HEK293 (cell line): ENCODE data around the gene RPS6KA4.

Experiments used
- CTCF ChIA-PET: fragments of 350-600 bp; formaldehyde crosslinking; extraction: SDS; loops from one replicate; lab custom pipeline; 2021; ENCODE audit warnings: antibody characterized with exemption; lab: Yijun Ruan, JAX
- POLR2A ChIA-PET: fragments of 300-600 bp; formaldehyde crosslinking; extraction: SDS; loops from one replicate; lab custom pipeline; 2020; ENCODE audit warnings: antibody characterized with exemption, inconsistent platforms; lab: Yijun Ruan, JAX
- H3K27ac ChIP-seq: fragments of 200-500 bp; sonication (Bioruptor generic); 2 replicates; pipeline ENCODE4 v1.5.1; 2014; ENCODE audit warnings: low read depth, low read length, control low read depth, inconsistent platforms; ENCODE audit errors: extremely low read depth
- H3K36me3 ChIP-seq, 2 experiments: fragments of 200-500 bp in 1 of 2; sonication (Bioruptor generic) in 1 of 2; 1 replicate in 1 of 2; 2 replicates in 1 of 2; pipeline ENCODE4 v1.5.1; 2014 to 2017; ENCODE audit warnings: inconsistent platforms in 2 of 2, low read length in 2 of 2; ENCODE audit not compliant: control insufficient read depth in 2 of 2, insufficient read depth in 1 of 2
- H3K4me1 ChIP-seq: fragments of 200-500 bp; sonication (Bioruptor generic); 2 replicates; pipeline ENCODE4 v1.5.1; 2014; ENCODE audit warnings: mild to moderate bottlenecking, low read length, inconsistent platforms; ENCODE audit not compliant: control insufficient read depth, insufficient read depth
- H3K4me3 ChIP-seq: 2 replicates; pipeline ENCODE4 v1.5.1; 2011; ENCODE audit warnings: low read depth, mild to moderate bottlenecking, control low read depth, low read length, moderate library complexity
- H3K9me3 ChIP-seq: fragments of 200-500 bp; sonication (Bioruptor generic); 2 replicates; pipeline ENCODE4 v1.5.1; 2014; ENCODE audit warnings: low read depth, low read length, inconsistent platforms; ENCODE audit not compliant: control insufficient read depth, insufficient read depth
- BCL6B ChIP-seq: fragments of 450-650 bp; formaldehyde crosslinking; IDR thresholded peaks from 2 replicates; pipeline ENCODE4 v1.5.1; 2017; ENCODE audit warnings: missing biosample characterization, missing genetic modification characterization
- GLIS2 ChIP-seq: fragments of 450-650 bp; formaldehyde crosslinking; IDR thresholded peaks from 2 replicates; pipeline ENCODE4 v1.5.1; 2016; ENCODE audit warnings: missing biosample characterization, missing genetic modification characterization
- KLF1 ChIP-seq: fragments of 450-650 bp; formaldehyde crosslinking; IDR thresholded peaks from 2 replicates; pipeline ENCODE4 v1.5.1; 2016; ENCODE audit warnings: missing biosample characterization, missing genetic modification characterization
- SCRT2 ChIP-seq: fragments of 450-650 bp; formaldehyde crosslinking; IDR thresholded peaks from 2 replicates; pipeline ENCODE4 v1.5.1; 2016; ENCODE audit warnings: missing biosample characterization, missing genetic modification characterization
- ZIC2 ChIP-seq: fragments of 450-650 bp; formaldehyde crosslinking; IDR thresholded peaks from 2 replicates; pipeline ENCODE4 v1.5.1; 2016; ENCODE audit warnings: missing biosample characterization, missing genetic modification characterization
- ZNF10 ChIP-seq: fragments of 450-650 bp; formaldehyde crosslinking; IDR thresholded peaks from 2 replicates; pipeline ENCODE4 v1.5.1; 2017; ENCODE audit warnings: missing biosample characterization, missing genetic modification characterization
- ZNF112 ChIP-seq: fragments of 450-650 bp; formaldehyde crosslinking; IDR thresholded peaks from 2 replicates; pipeline ENCODE4 v1.5.0; 2017; ENCODE audit warnings: missing biosample characterization, missing genetic modification characterization
- ZNF391 ChIP-seq: fragments of 450-650 bp; formaldehyde crosslinking; IDR thresholded peaks from 2 replicates; pipeline ENCODE4 v1.5.1; 2016; ENCODE audit warnings: low read depth, missing biosample characterization, missing genetic modification characterization, borderline replicate concordance
- ZNF529 ChIP-seq: fragments of 450-650 bp; formaldehyde crosslinking; IDR thresholded peaks from 2 replicates; pipeline ENCODE4 v1.5.1; 2017; ENCODE audit warnings: missing genetic modification characterization, missing biosample characterization; ENCODE audit not compliant: insufficient replicate concordance
- ZNF624 ChIP-seq: fragments of 450-650 bp; formaldehyde crosslinking; IDR thresholded peaks from 2 replicates; pipeline ENCODE4 v1.5.1; 2017; ENCODE audit warnings: missing biosample characterization, missing genetic modification characterization
- TF ChIP-seq, protein P1 (sequence below): fragments of 450-650 bp; formaldehyde crosslinking; IDR thresholded peaks from 2 replicates; pipeline ENCODE4 v1.5.1; 2017; ENCODE audit warnings: missing biosample characterization, mild to moderate bottlenecking, missing genetic modification characterization, moderate library complexity
- TF ChIP-seq, protein P2 (sequence below): fragments of 450-650 bp; formaldehyde crosslinking; conservative IDR thresholded peaks from 2 replicates; pipeline ENCODE4 v1.5.1; 2016; ENCODE audit warnings: low read depth, missing biosample characterization, missing genetic modification characterization
- TF ChIP-seq, protein P3 (sequence below): fragments of 450-650 bp; formaldehyde crosslinking; IDR thresholded peaks from 2 replicates; pipeline ENCODE4 v1.5.1; 2017; ENCODE audit warnings: missing biosample characterization, missing genetic modification characterization
- TF ChIP-seq, protein P4 (sequence below): fragments of 450-650 bp; formaldehyde crosslinking; IDR thresholded peaks from 2 replicates; pipeline ENCODE4 v1.5.1; 2016; ENCODE audit warnings: missing biosample characterization, missing genetic modification characterization

Gene RPS6KA4

GRCh38 chr11:64321533-64321932 is 37.4 kb upstream of the RPS6KA4 start:
- H3K27ac ChIP-seq: no peak overlapping the region
- H3K36me3 ChIP-seq: peaks cover 0 to 38% of the 10 kb centered on the region in 2 experiments; a peak in 1 of 3 replicates
- H3K4me3 ChIP-seq: no peak overlapping the region
- no peak for TF ChIP-seq ZNF10 (tag by site-specific recombination)
- no peak for TF ChIP-seq ZNF112
- TF ChIP-seq, protein P1, sequence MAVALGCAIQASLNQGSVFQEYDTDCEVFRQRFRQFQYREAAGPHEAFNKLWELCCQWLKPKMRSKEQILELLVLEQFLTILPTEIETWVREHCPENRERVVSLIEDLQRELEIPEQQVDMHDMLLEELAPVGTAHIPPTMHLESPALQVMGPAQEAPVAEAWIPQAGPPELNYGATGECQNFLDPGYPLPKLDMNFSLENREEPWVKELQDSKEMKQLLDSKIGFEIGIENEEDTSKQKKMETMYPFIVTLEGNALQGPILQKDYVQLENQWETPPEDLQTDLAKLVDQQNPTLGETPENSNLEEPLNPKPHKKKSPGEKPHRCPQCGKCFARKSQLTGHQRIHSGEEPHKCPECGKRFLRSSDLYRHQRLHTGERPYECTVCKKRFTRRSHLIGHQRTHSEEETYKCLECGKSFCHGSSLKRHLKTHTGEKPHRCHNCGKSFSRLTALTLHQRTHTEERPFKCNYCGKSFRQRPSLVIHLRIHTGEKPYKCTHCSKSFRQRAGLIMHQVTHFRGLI (tag by site-specific recombination): 0 out of 2 replicates have a peak, but pooled peaks have one; percentile 33
- CTCF ChIA-PET: interaction anchor here (0.6 to 2.9 kb wide), 3 partner anchors 10 to 33 kb away, joined by 6 to 10 read pairs (median 6); no protein-coding TSS in a partner anchor
- no peaks in the 10 kb centered on the region for H3K9me3 ChIP-seq
- no peaks in the 10 kb centered on the region for H3K4me1 ChIP-seq
- POLR2A ChIA-PET: interaction anchor here (1.0 kb wide), 1 partner anchor 12 kb away, joined by 6 read pairs; no protein-coding TSS in a partner anchor

- H3K9me3 ChIP-seq: no peaks in the 10 kb centered on the region
- peaks cover 0 to 38% of the 10 kb centered on the region in 2 experiments; a peak in 1 of 3 replicates for H3K36me3 ChIP-seq
- no peak for TF ChIP-seq ZNF529 (tag by site-specific recombination)
- no peak for TF ChIP-seq SCRT2 (tag by site-specific recombination)
- no peak for TF ChIP-seq KLF1 (tag by site-specific recombination)
- no peak for TF ChIP-seq ZNF624 (tag by site-specific recombination)
- TF ChIP-seq, protein P2, sequence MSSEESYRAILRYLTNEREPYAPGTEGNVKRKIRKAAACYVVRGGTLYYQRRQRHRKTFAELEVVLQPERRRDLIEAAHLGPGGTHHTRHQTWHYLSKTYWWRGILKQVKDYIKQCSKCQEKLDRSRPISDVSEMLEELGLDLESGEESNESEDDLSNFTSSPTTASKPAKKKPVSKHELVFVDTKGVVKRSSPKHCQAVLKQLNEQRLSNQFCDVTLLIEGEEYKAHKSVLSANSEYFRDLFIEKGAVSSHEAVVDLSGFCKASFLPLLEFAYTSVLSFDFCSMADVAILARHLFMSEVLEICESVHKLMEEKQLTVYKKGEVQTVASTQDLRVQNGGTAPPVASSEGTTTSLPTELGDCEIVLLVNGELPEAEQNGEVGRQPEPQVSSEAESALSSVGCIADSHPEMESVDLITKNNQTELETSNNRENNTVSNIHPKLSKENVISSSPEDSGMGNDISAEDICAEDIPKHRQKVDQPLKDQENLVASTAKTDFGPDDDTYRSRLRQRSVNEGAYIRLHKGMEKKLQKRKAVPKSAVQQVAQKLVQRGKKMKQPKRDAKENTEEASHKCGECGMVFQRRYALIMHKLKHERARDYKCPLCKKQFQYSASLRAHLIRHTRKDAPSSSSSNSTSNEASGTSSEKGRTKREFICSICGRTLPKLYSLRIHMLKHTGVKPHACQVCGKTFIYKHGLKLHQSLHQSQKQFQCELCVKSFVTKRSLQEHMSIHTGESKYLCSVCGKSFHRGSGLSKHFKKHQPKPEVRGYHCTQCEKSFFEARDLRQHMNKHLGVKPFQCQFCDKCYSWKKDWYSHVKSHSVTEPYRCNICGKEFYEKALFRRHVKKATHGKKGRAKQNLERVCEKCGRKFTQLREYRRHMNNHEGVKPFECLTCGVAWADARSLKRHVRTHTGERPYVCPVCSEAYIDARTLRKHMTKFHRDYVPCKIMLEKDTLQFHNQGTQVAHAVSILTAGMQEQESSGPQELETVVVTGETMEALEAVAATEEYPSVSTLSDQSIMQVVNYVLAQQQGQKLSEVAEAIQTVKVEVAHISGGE: no peak
- TF ChIP-seq GLIS2: 0 out of 2 replicates have a peak, but pooled peaks have one; percentile 18
- TF ChIP-seq BCL6B (tag by site-specific recombination): no peak
- TF ChIP-seq ZNF391 (tag by site-specific recombination): no peak
- TF ChIP-seq ZIC2 (tag by site-specific recombination): peak; percentile 80
- TF ChIP-seq, protein P3, sequence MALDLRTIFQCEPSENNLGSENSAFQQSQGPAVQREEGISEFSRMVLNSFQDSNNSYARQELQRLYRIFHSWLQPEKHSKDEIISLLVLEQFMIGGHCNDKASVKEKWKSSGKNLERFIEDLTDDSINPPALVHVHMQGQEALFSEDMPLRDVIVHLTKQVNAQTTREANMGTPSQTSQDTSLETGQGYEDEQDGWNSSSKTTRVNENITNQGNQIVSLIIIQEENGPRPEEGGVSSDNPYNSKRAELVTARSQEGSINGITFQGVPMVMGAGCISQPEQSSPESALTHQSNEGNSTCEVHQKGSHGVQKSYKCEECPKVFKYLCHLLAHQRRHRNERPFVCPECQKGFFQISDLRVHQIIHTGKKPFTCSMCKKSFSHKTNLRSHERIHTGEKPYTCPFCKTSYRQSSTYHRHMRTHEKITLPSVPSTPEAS (tag by site-specific recombination): no peak
- TF ChIP-seq, protein P4, sequence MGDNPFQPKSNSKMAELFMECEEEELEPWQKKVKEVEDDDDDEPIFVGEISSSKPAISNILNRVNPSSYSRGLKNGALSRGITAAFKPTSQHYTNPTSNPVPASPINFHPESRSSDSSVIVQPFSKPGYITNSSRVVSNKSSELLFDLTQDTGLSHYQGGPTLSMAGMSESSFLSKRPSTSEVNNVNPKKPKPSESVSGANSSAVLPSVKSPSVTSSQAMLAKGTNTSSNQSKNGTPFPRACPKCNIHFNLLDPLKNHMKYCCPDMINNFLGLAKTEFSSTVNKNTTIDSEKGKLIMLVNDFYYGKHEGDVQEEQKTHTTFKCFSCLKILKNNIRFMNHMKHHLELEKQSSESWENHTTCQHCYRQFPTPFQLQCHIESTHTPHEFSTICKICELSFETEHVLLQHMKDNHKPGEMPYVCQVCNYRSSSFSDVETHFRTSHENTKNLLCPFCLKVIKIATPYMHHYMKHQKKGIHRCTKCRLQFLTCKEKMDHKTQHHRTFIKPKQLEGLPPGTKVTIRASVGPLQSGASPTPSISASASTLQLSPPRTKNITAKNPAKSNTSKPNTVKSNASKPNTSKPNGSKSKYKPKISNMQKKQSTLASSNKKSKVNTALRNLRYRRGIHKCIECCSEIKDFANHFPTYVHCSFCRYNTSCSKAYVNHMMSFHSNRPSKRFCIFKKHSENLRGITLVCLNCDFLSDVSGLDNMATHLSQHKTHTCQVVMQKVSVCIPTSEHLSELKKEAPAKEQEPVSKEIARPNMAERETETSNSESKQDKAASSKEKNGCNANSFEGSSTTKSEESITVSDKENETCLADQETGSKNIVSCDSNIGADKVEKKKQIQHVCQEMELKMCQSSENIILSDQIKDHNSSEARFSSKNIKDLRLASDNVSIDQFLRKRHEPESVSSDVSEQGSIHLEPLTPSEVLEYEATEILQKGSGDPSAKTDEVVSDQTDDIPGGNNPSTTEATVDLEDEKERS (tag by site-specific recombination): no peak
- ChIA-PET POLR2A (no interaction called here), CTCF (interaction anchor here (0.6 to 2.9 kb wide), 6 partner anchors 9 to 78 kb away, joined by 3 to 10 read pairs (median 4); no protein-coding TSS in a partner anchor)
- no peak overlapping the region for H3K4me3 ChIP-seq
- no peaks in the 10 kb centered on the region for H3K4me1 ChIP-seq
- no peak overlapping the region for H3K27ac ChIP-seq
Observed at GRCh38 chr11:64322925-64323260, 36.1 kb upstream of the RPS6KA4 start.
